PC-9 (cell line): ENCODE results near the gene ZNF419. TPM values are rescaled to one million over a fixed set of nuclear protein-coding genes. Genes with fewer than 3 reads are reported as not detected.
"Not testable (repeated sequence)": the region's sequence is repeated elsewhere in the genome, so short reads cannot be mapped to it uniquely, and the experiment has no call there.

Experiments
- BruUV-seq: library from RNA; stranded (reverse); fragments of 400-500 nt; replicated peaks from 2 replicates; lab custom pipeline; 2021; lab: Mats Ljungman, UMichigan
- CTCF ChIA-PET: fragments of 300-600 bp; sonication (Branson Sonifier 250); formaldehyde crosslinking; loops from one replicate; lab custom pipeline; 2022; ENCODE audit warnings: antibody characterized with exemption; lab: Charles Lee
- POLR2A ChIA-PET: fragments of 300-600 bp; sonication (Branson Sonifier 250); formaldehyde crosslinking; loops from one replicate; lab custom pipeline; 2022; ENCODE audit warnings: antibody characterized with exemption; ENCODE audit not compliant: unreplicated experiment; lab: Charles Lee
- DNase-seq, 2 experiments: peaks; one replicate each; pipeline versions ENCODE4 v3.0.0 to v3.0.0-alpha.2; 2015 to 2022; ENCODE audit warnings: mixed read lengths in 1 of 2
- H2AFZ ChIP-seq: fragments of 200-600 bp; sonication (generic); 2 replicates; pipeline ENCODE4 v1.8.1; 2017; ENCODE audit warnings: antibody characterized with exemption
- H3F3A ChIP-seq: fragments of 200-600 bp; sonication (generic); 2 replicates; pipeline ENCODE4 v1.8.1; 2017; ENCODE audit warnings: antibody characterized with exemption, mild to moderate bottlenecking, low read depth; ENCODE audit not compliant: insufficient read depth
- H3K27ac ChIP-seq: fragments of 200-600 bp; sonication (generic); 2 replicates; pipeline ENCODE4 v1.6.1; 2016; ENCODE audit warnings: mixed run types
- H3K27me3 ChIP-seq: fragments of 200-600 bp; sonication (generic); 2 replicates; pipeline ENCODE4 v1.6.1; 2016; ENCODE audit warnings: low read depth, mixed run types; ENCODE audit not compliant: insufficient read depth
- H3K36me3 ChIP-seq: fragments of 200-600 bp; sonication (generic); 2 replicates; pipeline ENCODE4 v1.6.1; 2016; ENCODE audit warnings: low read depth, mixed run types
- H3K4me1 ChIP-seq: fragments of 200-600 bp; sonication (generic); replicated peaks from 2 replicates; pipeline ENCODE4 v1.6.1; 2016; ENCODE audit warnings: mixed run types; ENCODE audit not compliant: insufficient read depth
- H3K4me2 ChIP-seq: fragments of 200-600 bp; sonication (generic); 2 replicates; pipeline ENCODE4 v1.6.1; 2017; ENCODE audit warnings: mixed run types
- H3K4me3 ChIP-seq: fragments of 200-600 bp; sonication (generic); 2 replicates; pipeline ENCODE4 v1.6.1; 2016; ENCODE audit warnings: mixed run types
- H3K79me2 ChIP-seq: fragments of 200-600 bp; sonication (generic); 2 replicates; pipeline ENCODE4 v1.6.1; 2017; ENCODE audit warnings: low read depth, mixed run types
- H3K9me2 ChIP-seq: fragments of 200-600 bp; sonication (generic); 2 replicates; pipeline ENCODE4 v1.8.1; 2017; ENCODE audit warnings: mild to moderate bottlenecking; ENCODE audit not compliant: insufficient read depth
- H3K9me3 ChIP-seq: fragments of 200-600 bp; sonication (generic); 2 replicates; pipeline ENCODE4 v1.8.1; 2016; ENCODE audit warnings: low read depth; ENCODE audit not compliant: insufficient read depth
- H4K20me1 ChIP-seq: fragments of 200-600 bp; sonication (generic); 2 replicates; pipeline ENCODE4 v1.8.1; 2017; ENCODE audit not compliant: insufficient read depth
- EZH2 ChIP-seq: fragments of 200-600 bp; sonication (generic); IDR thresholded peaks from 2 replicates; pipeline ENCODE4 v1.8.0; 2017; ENCODE audit warnings: antibody characterized with exemption, low read depth
- intact Hi-C: fragments of 100-400 bp; cut with micrococcal nuclease; formaldehyde crosslinking; loops from one replicate; pipeline ENCODE4 v1.10.0; 2022; ENCODE audit not compliant: unreplicated experiment
- total RNA-seq: library from RNA; stranded (reverse); gene quantifications from 2 replicates; pipeline ENCODE4 v1.2.3, GENCODE V29; 2021
- TF ChIP-seq, protein P1 (sequence below): fragments of 200-600 bp; sonication (generic); conservative IDR thresholded peaks from 2 replicates; pipeline ENCODE4 v1.6.1; 2017; ENCODE audit warnings: mixed run types, antibody characterized with exemption, mild to moderate bottlenecking, moderate library complexity

Gene ZNF419
- total RNA-seq, 1 experiment from 2014 or later = 12.9 TPM

DNA sequence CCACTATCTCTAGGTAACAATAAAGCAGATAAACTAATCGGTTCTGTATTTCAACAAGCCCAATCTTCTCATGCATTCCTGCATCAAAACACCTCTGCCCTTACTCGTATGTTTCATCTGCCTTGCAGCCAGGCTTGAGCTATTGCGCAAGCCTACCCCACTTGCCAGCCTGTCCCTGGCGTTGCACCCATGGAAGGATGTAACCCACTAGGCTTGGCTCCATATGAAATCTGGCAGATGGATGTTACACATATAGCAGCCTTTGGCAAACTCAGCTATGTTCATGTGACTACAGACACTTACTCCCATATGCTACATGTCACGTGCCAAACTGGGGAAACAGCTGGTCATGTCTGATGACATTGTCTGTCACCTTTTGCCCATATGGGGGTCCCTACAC, 27.7 kb downstream of the ZNF419 start:
- DNase-seq = no peak
- Histone ChIP-seq H3K4me3 (no peak overlapping the region), H3K9me3 (peaks cover 21% of the 10 kb centered on the region), H3F3A (no peaks in the 10 kb centered on the region), H3K4me2 (no peak overlapping the region), H3K9me2 (no peaks in the 10 kb centered on the region), H3K27me3 (no peaks in the 10 kb centered on the region), H3K36me3 (0 out of 2 replicates have a peak, but pooled peaks cover 4% of the 10 kb centered on the region), H4K20me1 (no peaks in the 10 kb centered on the region), H2AFZ (no peak overlapping the region), H3K4me1 (no peaks in the 10 kb centered on the region), H3K27ac (no peak overlapping the region), H3K79me2 (no peaks in the 10 kb centered on the region)
- intact Hi-C loops = no loop called here
- TF ChIP-seq, protein P1, sequence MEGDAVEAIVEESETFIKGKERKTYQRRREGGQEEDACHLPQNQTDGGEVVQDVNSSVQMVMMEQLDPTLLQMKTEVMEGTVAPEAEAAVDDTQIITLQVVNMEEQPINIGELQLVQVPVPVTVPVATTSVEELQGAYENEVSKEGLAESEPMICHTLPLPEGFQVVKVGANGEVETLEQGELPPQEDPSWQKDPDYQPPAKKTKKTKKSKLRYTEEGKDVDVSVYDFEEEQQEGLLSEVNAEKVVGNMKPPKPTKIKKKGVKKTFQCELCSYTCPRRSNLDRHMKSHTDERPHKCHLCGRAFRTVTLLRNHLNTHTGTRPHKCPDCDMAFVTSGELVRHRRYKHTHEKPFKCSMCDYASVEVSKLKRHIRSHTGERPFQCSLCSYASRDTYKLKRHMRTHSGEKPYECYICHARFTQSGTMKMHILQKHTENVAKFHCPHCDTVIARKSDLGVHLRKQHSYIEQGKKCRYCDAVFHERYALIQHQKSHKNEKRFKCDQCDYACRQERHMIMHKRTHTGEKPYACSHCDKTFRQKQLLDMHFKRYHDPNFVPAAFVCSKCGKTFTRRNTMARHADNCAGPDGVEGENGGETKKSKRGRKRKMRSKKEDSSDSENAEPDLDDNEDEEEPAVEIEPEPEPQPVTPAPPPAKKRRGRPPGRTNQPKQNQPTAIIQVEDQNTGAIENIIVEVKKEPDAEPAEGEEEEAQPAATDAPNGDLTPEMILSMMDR = no peak
- TF ChIP-seq EZH2 = no peak
- BruUV-seq = no TSS peak
- ChIA-PET POLR2A (interaction anchor here (0.6 kb wide), 1 partner anchor 16 kb away, joined by 4 read pairs; the partner anchor contains the start of gene ZNF773), CTCF (no interaction called here)

DNA sequence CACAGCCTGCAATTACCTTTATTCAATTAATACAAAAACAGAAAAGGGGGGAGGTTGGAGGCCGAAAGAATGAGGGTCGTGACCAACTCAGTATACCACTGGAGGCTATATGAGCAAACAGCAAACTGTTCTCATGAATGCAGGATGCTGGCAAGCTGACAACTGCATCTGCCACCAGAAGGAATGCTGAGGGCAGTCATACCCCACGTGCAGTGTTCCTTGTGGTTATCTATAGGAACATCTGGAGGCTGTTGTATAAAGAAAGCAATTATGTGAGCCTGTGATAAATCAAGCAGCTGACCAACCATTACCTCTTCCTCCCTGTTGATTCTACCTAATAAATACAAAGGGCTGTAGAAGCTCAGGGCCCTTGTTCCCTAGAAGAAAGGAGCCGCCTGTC, 30.5 kb downstream of the ZNF419 start:
- H3K4me3 ChIP-seq, H3K4me2 ChIP-seq, CTCF ChIA-PET, H3K36me3 ChIP-seq, BruUV-seq, POLR2A ChIA-PET, H2AFZ ChIP-seq, H3K27ac ChIP-seq, H3K9me3 ChIP-seq, H3F3A ChIP-seq, H3K4me1 ChIP-seq, H3K9me2 ChIP-seq, H3K79me2 ChIP-seq, H3K27me3 ChIP-seq, intact Hi-C loops, DNase-seq, H4K20me1 ChIP-seq: not testable (repeated sequence)

DNA sequence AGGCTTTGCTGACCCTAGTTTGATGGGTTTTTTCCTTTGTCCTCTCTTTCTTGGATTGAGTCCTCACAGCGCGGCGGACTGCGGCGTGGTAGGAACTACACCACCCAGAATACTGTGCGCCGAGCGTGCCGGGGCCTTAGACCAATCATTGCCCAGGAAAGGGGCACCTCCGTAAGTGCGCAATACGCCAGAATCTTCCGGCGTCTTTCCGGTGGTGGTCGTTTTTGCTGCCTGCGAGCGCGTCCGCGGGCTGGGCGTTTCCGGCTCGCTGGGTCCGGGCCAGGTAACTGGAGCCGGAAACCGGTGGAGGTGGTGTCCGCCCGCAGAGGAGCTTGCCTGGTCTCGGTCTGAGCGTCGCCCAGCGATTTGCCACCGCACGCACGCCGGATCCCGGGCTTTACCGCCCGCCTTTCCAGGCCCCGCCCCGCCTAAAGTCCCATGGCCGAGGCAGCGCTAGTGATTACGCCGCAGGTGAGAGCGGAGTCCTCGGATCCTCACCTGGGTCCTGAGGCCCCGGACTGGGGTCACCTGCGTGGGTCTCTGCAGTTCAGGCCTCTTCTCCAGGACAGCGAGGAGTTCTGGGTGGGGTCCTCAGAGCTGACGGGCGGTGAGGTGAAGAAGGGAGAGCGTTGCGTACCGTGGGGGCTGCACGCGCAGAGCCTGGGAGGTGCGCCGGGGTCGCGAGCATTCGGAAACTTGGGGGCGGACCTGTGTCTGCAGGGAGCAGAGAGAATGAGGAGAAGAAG, 39.8 kb downstream of the ZNF419 start, which contains the start of gene ZNF549:
TSS of gene ZNF549 (plus strand) at position 221 of the 746 bp plus-strand sequence. CDS start at position 439, 218 bp downstream.
- ChIA-PET CTCF (no interaction called here), POLR2A (no interaction called here)
- Histone ChIP-seq H3F3A (0 out of 2 replicates have a peak, but pooled peaks cover 8% of the 10 kb centered on the region), H3K9me2 (no peaks in the 10 kb centered on the region), H3K27me3 (no peaks in the 10 kb centered on the region), H3K9me3 (peaks cover 27% of the 10 kb centered on the region), H2AFZ (peak within 1 kb of the TSS; percentile 100), H3K79me2 (peaks cover 24% of the 10 kb centered on the region), H4K20me1 (no peaks in the 10 kb centered on the region; the same call in 1 of the 2 replicates), H3K4me3 (peak within 1 kb of the TSS; percentile 86), H3K4me2 (peak within 1 kb of the TSS; percentile 89), H3K36me3 (peaks cover 29% of the 10 kb centered on the region), H3K4me1 (no peaks in the 10 kb centered on the region; the same call in 1 of the 2 replicates), H3K27ac (peak within 1 kb of the TSS; percentile 38)
- TSS peak; percentile 67 for BruUV-seq
- peak; percentile 92 to 94 for DNase-seq
- intact Hi-C loops = loop anchor here (1.0 to 2.0 kb wide), 2 partner anchors 28 to 31 kb away; partner anchors contain the start of genes ZNF550 and ZNF773
- TF ChIP-seq, protein P1 = no peak
